Breast epithelium (tissue), 4 donors: ENCODE data around the gene NAP1L1. TPM values are rescaled to one million over a fixed set of nuclear protein-coding genes. Genes with fewer than 3 reads are reported as not detected.

ENCODE experiments used
- DNase-seq, 2 donors: peaks; one replicate each; pipeline ENCODE4 v3.0.0-alpha.2; 2019; ENCODE audit warnings: low spot score in 2 of 2
- H3K27ac ChIP-seq, 2 donors: fragments of 200-600 bp; sonication (generic) in 1 of 2; one replicate each; pipeline ENCODE4 v1.5.1; 2016 to 2019; ENCODE audit warnings: mild to moderate bottlenecking in 1 of 2
- H3K27me3 ChIP-seq, 2 donors: fragments of 200-600 bp; sonication (generic) in 1 of 2; one replicate each; pipeline versions ENCODE4 v1.5.1 to v1.6.0; 2017 to 2019; ENCODE audit warnings: control low read depth in 1 of 2, mild to moderate bottlenecking in 1 of 2
- H3K36me3 ChIP-seq: fragments of 200-600 bp; one replicate; pipeline ENCODE4 v1.5.1; 2019
- H3K4me1 ChIP-seq, 2 donors: fragments of 200-600 bp; sonication (generic); one replicate each; pipeline ENCODE4 v1.5.1; 2016 to 2019; ENCODE audit warnings: control low read depth in 1 of 2
- H3K4me3 ChIP-seq, 3 donors: fragments of 200-600 bp; sonication (generic); 1 replicate in 2 of 3; 2 replicates in 1 of 3; pipeline ENCODE4 v1.5.1; 2016 to 2019; ENCODE audit warnings: mild to moderate bottlenecking in 3 of 3, moderate library complexity in 2 of 3
- H3K9me3 ChIP-seq, 2 donors: fragments of 200-600 bp; sonication (generic) in 1 of 2; one replicate each; pipeline ENCODE4 v1.5.1; 2016 to 2019; ENCODE audit warnings: control low read depth in 1 of 2
- POLR2A ChIP-seq: fragments of 450-650 bp; IDR thresholded peaks from one replicate; pipeline ENCODE4 v1.6.1; 2016; ENCODE audit warnings: antibody characterized with exemption, mild to moderate bottlenecking, moderate library complexity
- POLR2AphosphoS5 ChIP-seq, 3 donors: sonication (generic); formaldehyde crosslinking; IDR thresholded peaks; one replicate each; pipeline ENCODE4 v1.6.1; 2017; ENCODE audit warnings: antibody characterized with exemption in 3 of 3
- intact Hi-C: fragments of 100-400 bp; cut with DNase I; formaldehyde crosslinking; loops from one replicate; pipeline ENCODE4 v1.15.1; 2023; ENCODE audit warnings: low total_unique reads
- total RNA-seq, 3 donors: library from RNA; depleted of rRNA; stranded (reverse); fragments of >200 nt; gene quantifications; one replicate each; pipeline ENCODE4 v1.1.0, GENCODE V29; 2016
- TF ChIP-seq, protein P1 (sequence below), 3 donors: fragments of 450-650 bp; IDR thresholded peaks; one replicate each; pipeline ENCODE4 v1.5.1; 2016 to 2017; ENCODE audit warnings: antibody characterized with exemption in 3 of 3, mild to moderate bottlenecking in 3 of 3, moderate library complexity in 3 of 3

The NAP1L1 gene, protein sequence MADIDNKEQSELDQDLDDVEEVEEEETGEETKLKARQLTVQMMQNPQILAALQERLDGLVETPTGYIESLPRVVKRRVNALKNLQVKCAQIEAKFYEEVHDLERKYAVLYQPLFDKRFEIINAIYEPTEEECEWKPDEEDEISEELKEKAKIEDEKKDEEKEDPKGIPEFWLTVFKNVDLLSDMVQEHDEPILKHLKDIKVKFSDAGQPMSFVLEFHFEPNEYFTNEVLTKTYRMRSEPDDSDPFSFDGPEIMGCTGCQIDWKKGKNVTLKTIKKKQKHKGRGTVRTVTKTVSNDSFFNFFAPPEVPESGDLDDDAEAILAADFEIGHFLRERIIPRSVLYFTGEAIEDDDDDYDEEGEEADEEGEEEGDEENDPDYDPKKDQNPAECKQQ
- 100 to 1,000 TPM; 356 to 419 (median 394) TPM for total RNA-seq

DNA sequence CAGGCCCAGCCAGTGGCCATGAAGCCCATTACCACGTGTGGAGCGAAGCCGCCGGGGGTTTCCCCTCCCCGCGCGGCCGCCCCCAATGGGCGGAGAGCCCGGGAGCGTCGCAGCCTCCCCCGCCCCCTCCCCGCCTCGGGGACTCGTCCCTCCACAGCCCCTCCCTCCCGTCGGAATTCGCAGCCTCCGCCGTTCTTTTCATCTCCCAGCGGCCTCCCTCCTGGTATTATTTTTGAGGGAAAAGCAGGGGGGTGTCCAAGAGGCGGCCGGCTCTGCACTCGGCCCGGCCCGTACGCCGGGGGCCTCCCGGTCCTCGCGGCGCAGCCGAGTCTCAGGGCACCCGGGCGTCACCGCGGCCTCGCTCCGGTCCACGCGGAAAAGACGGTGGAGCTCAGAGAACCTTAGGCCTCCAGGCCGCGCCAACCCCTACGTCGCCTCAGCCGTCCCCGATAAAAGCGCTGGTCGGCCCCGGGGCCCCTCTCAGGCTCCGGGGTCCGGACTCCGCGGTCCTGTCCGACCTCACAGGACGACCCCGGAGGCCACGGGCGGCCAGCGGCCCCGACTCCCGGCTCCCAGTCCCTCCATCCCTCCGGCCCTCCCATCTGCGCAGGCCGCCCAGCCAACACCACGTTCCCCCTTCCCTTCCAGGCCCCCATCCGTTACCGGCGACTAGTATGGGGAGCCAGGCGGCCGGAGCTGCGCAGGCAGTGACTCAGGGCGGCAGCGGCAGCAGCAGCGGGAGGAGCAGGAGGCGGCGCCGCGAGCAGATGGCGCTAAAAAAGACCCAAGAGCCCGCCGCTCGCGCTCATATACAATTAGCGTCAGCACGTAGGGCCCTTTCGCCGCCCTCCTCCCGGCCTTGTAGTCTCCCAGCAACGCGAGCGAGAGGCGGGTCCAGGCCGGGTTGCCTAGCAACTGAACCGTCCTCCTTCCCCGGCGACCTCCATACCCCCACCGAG is at the start of gene NAP1L1:
Gene NAP1L1 (minus strand): TSS at position 782 of the 959 bp plus-strand sequence. CDS start 10,466 bp downstream, outside the sequence.
- intact Hi-C loops = no loop called here
- Histone ChIP-seq H3K4me3 (peak within 1 kb of the TSS; percentile 77 to 97 (median 91)), H3K36me3 (no peaks in the 10 kb centered on the region), H3K27me3 (no peaks in the 10 kb centered on the region), H3K4me1 (peaks cover 0 to 4% of the 10 kb centered on the region in 2 donors), H3K27ac (peak within 1 kb of the TSS; percentile 98 to 99), H3K9me3 (peaks cover 0 to 1% of the 10 kb centered on the region in 2 donors)
- peak; percentile 93 to 94 for DNase-seq
- TF ChIP-seq POLR2AphosphoS5 (IDR thresholded peaks at IDR 0.05) = peak; percentile 77 to 91 (median 87)
- TF ChIP-seq, protein P1, sequence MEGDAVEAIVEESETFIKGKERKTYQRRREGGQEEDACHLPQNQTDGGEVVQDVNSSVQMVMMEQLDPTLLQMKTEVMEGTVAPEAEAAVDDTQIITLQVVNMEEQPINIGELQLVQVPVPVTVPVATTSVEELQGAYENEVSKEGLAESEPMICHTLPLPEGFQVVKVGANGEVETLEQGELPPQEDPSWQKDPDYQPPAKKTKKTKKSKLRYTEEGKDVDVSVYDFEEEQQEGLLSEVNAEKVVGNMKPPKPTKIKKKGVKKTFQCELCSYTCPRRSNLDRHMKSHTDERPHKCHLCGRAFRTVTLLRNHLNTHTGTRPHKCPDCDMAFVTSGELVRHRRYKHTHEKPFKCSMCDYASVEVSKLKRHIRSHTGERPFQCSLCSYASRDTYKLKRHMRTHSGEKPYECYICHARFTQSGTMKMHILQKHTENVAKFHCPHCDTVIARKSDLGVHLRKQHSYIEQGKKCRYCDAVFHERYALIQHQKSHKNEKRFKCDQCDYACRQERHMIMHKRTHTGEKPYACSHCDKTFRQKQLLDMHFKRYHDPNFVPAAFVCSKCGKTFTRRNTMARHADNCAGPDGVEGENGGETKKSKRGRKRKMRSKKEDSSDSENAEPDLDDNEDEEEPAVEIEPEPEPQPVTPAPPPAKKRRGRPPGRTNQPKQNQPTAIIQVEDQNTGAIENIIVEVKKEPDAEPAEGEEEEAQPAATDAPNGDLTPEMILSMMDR (IDR thresholded peaks at IDR 0.05) = peak in 1 of 3 donors; percentile 7
- peak; percentile 83 for TF ChIP-seq POLR2A

DNA sequence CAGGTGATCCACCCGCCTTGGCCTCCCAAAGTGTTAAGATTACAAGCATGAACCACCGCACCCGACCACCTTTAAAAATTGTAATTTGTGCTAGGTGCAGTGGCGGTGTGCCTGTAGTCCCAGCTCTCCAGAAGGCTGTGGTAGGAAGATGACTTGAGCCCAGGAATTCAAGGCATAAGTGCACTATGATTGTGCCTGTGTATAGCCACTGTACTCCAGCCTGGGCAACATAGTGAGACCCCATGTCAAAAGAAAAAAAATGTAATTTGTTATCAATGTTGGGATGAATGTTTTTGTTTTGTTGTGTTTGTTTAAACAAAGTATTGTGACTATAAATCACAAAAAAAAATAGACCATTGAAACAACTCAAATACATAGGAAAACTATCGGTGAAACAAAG is 43.1 kb upstream of the NAP1L1 start:
- Histone ChIP-seq H3K4me3 (no peak overlapping the region), H3K27me3 (no peaks in the 10 kb centered on the region), H3K36me3 (no peaks in the 10 kb centered on the region), H3K27ac (no peak overlapping the region), H3K9me3 (no peaks in the 10 kb centered on the region), H3K4me1 (no peaks in the 10 kb centered on the region)
- intact Hi-C loops = no loop called here
- no peak for DNase-seq
- TF ChIP-seq POLR2AphosphoS5 (IDR thresholded peaks at IDR 0.05) (no peak), POLR2A (no peak)
- TF ChIP-seq, protein P1 (IDR thresholded peaks at IDR 0.05) = no peak

DNA sequence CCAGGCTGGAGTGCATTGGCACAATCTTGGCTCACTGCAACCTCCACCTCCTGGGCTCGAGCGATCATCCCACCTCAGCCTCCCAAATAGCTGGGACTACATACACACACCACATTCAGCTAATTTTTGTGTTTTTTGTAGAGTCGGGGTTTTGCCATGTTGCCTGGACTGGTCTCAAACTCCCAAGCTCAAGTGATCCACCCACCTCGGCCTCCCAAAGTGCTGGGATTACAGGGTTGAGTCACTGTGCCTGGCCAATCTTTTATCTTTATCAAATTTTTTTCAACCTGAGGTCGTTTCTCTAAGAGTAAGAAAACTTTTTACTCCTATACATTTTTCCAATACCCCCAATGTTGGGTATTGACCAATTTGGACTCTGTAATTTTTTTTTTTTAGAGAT is 40.0 kb upstream of the NAP1L1 start:
- no peak for DNase-seq
- Histone ChIP-seq H3K36me3 (no peaks in the 10 kb centered on the region), H3K27ac (no peak overlapping the region), H3K9me3 (no peaks in the 10 kb centered on the region), H3K27me3 (no peaks in the 10 kb centered on the region), H3K4me1 (no peaks in the 10 kb centered on the region), H3K4me3 (no peak overlapping the region)
- intact Hi-C loops = no loop called here
- TF ChIP-seq, protein P1 (IDR thresholded peaks at IDR 0.05) = no peak
- TF ChIP-seq POLR2AphosphoS5 (IDR thresholded peaks at IDR 0.05) (no peak), POLR2A (no peak)

DNA sequence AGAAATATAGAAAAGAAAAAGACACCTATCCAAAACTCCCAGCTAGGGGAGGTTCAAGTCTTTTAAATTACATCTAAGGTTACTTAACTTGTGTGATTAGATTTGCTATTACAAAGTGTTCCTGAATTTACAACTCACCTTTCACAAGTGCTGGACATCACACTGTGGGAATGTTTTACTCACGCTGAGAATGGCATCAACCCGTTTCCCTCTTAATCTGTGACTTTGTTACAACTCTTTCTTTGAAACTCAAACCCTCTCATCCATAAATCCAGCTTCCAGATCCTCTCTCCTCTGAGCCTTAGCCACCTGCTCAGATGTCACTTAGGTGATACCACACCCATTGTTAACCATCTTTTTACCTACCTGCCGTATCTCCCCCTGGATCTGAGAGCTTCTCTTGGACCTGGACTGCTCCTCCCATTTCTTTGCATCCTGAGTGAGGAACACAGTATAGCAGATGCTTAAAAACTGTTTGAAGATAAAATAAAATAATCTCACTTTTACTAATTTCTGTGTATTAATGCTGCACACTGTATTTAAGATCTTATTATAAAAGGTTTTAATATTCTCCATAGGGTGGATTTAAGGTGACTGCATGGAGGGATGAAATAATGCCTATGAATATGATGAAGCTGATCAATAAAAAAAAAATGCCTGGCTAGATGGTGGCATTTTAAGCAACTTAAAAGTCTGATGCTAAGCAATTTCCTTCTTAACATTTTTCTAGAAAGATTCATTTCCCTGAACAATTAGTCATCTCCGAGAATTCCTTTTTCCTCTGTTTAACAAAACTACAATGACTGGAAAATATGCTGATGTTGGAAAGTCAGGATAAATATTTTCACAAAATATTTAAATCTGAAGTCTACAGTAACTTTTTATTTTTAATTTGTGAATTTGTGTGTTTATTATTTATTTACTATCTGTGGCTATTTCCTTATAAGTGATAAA is 39.1 kb upstream of the NAP1L1 start:
- no peak for TF ChIP-seq POLR2AphosphoS5 (IDR thresholded peaks at IDR 0.05)
- TF ChIP-seq POLR2A = no peak
- TF ChIP-seq, protein P1 (IDR thresholded peaks at IDR 0.05) = no peak
- peak overlapping the region in 1 of 2 donors; percentile 32 for H3K27ac ChIP-seq
- H3K36me3 ChIP-seq = no peaks in the 10 kb centered on the region
- no peak for DNase-seq
- H3K27me3 ChIP-seq = no peaks in the 10 kb centered on the region
- H3K4me1 ChIP-seq = no peaks in the 10 kb centered on the region
- no peaks in the 10 kb centered on the region for H3K9me3 ChIP-seq
- H3K4me3 ChIP-seq = no peak overlapping the region
- intact Hi-C loops = no loop called here
